ENCODE results near the gene SDC4. TPM values are rescaled to one million over a fixed set of nuclear protein-coding genes. Genes with fewer than 3 reads are reported as not detected.

SDC4 gene
- total and polyA plus RNA-seq, 10 of the 15 experiments (the other 5 are each of a cell fraction or from before 2014, with no cell fraction given) = 0.52 to 11.3 (median 1.4) TPM

GRCh38 chr20:45306431-45306982 lies 41.7 kb downstream of the SDC4 start, which contains the start of gene RBPJL (continued):
- TF ChIP-seq SMC3 (IDR thresholded peaks at IDR 0.05; ENCODE audit: borderline replicate concordance, low read length) (peak; percentile 37; the same call in 1 of the 2 replicates), ZNF384 (IDR thresholded peaks at IDR 0.05; ENCODE audit: borderline replicate concordance, low read depth, low read length) (no peak), STAT3 (IDR thresholded peaks at IDR 0.05; ENCODE audit: low read depth, low read length) (no peak), CREB1 (IDR thresholded peaks at IDR 0.05; ENCODE audit: low read depth) (no peak), RB1 (IDR thresholded peaks at IDR 0.05; ENCODE audit: borderline replicate concordance) (peak; percentile 66; the same call in 1 of the 2 replicates), BCLAF1 (IDR thresholded peaks at IDR 0.05) (no peak), MYB (IDR thresholded peaks at IDR 0.05; ENCODE audit: borderline replicate concordance, low read depth, low read length) (no peak), SMARCA5 (IDR thresholded peaks at IDR 0.05) (no peak), WRNIP1 (IDR thresholded peaks at IDR 0.05; ENCODE audit: borderline replicate concordance, low read depth, low read length) (no peak), RAD51 (IDR thresholded peaks at IDR 0.05) (no peak), EED (IDR thresholded peaks at IDR 0.05; ENCODE audit: low read depth) (no peak), IRF3 (IDR thresholded peaks at IDR 0.05) (no peak), BHLHE40 (IDR thresholded peaks at IDR 0.05; ENCODE audit: borderline replicate concordance in 1 of 2, low read depth in 2 of 2, low read length in 1 of 2) (peak in 1 of 2 experiments; percentile 52; a peak in 1 of 4 replicates), YY1 (IDR thresholded peaks at IDR 0.05; ENCODE audit: low read depth, low read length) (0 out of 2 replicates have a peak, but pooled peaks have one; percentile 46)
- TF ChIP-seq, protein P1, sequence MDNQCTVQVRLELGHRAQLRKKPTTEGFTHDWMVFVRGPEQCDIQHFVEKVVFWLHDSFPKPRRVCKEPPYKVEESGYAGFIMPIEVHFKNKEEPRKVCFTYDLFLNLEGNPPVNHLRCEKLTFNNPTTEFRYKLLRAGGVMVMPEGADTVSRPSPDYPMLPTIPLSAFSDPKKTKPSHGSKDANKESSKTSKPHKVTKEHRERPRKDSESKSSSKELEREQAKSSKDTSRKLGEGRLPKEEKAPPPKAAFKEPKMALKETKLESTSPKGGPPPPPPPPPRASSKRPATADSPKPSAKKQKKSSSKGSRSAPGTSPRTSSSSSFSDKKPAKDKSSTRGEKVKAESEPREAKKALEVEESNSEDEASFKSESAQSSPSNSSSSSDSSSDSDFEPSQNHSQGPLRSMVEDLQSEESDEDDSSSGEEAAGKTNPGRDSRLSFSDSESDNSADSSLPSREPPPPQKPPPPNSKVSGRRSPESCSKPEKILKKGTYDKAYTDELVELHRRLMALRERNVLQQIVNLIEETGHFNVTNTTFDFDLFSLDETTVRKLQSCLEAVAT (IDR thresholded peaks at IDR 0.05) = no peak

All from GM12878 (cell line).